Right lobe of liver (tissue), 6 donors: ENCODE data around the gene CCL4. TPM values are rescaled to one million over a fixed set of nuclear protein-coding genes. Genes with fewer than 3 reads are reported as not detected.

Experiments used
- ATAC-seq, 4 donors: fragments of 200-7000 bp; cut with Tn5 transposase; one replicate each; pipeline ENCODE4 v1.9.1; 2020; ENCODE audit warnings: mild to moderate bottlenecking in 4 of 4, moderate library complexity in 4 of 4
- DNase-seq, 3 donors: peaks; one replicate each; pipeline ENCODE4 v3.0.0-alpha.2; 2020
- H3K27ac ChIP-seq, 3 donors: fragments of 200-600 bp; one replicate each; pipeline ENCODE4 v1.8.0; 2022
- H3K27me3 ChIP-seq, 2 donors: fragments of 200-600 bp; one replicate each; pipeline ENCODE4 v1.8.0; 2022
- H3K36me3 ChIP-seq, 4 donors: fragments of 200-600 bp; sonication (generic) in 1 of 4; one replicate each; pipeline versions ENCODE4 v1.5.1 to v1.8.0; 2017 to 2022; ENCODE audit warnings: control low read depth in 1 of 4
- H3K4me1 ChIP-seq, 4 donors: fragments of 200-600 bp; sonication (generic) in 1 of 4; one replicate each; pipeline versions ENCODE4 v1.5.1 to v1.8.0; 2017 to 2022; ENCODE audit warnings: control low read depth in 1 of 4
- H3K4me3 ChIP-seq, 3 donors: fragments of 200-600 bp; one replicate each; pipeline ENCODE4 v1.8.0; 2022
- H3K9me3 ChIP-seq, 4 donors: fragments of 200-600 bp; sonication (generic) in 1 of 4; one replicate each; pipeline versions ENCODE4 v1.5.1 to v1.8.0; 2017 to 2022; ENCODE audit warnings: control low read depth in 1 of 4
- CTCF ChIP-seq, 4 donors: fragments of 200-600 bp in 3 of 4; fragments of 450-650 bp in 1 of 4; IDR thresholded peaks; one replicate each; pipeline versions ENCODE4 v1.5.1 to v1.8.0; 2016 to 2022; ENCODE audit warnings: antibody characterized with exemption in 4 of 4, mild to moderate bottlenecking in 2 of 4
- POLR2A ChIP-seq: fragments of 450-650 bp; IDR thresholded peaks from one replicate; pipeline ENCODE4 v1.6.1; 2017; ENCODE audit warnings: antibody characterized with exemption, mild to moderate bottlenecking
- WGBS: methylation state at CpG from one replicate; pipeline ENCODE4 v1.1.6; 2018; ENCODE audit warnings: low coverage, low lambda C conversion rate; ENCODE audit not compliant: insufficient coverage; ENCODE audit errors: missing lambda C conversion rate; 5-methylcytosine and 5-hydroxymethylcytosine counted together
- intact Hi-C, 2 donors: fragments of 100-400 bp; cut with DNase I; formaldehyde crosslinking; loops; one replicate each; pipeline versions ENCODE4 v1.11.2 to v1.14.1; 2022
- small RNA-seq, 2 experiments: library from RNA; depleted of rRNA; stranded (forward); fragments of <200 nt; gene quantifications; one replicate each; pipeline ENCODE3, GENCODE V24; 2016
- total RNA-seq, 6 experiments: library from RNA; depleted of rRNA in 2 of 6; stranded (reverse); fragments of >200 nt in 2 of 6; fragmentation: NEBNext Ultra II Directional in 3 of 6; extraction: Animal tissue kit (Norgen Biotek cat#: 25700) in 3 of 6; gene quantifications; one replicate each; pipeline versions ENCODE4 v1.1.0 to v1.2.4, GENCODE V29; 2016 to 2023
- donor health status: DM: no; HTN: yes; CAD: no.
- donor health status: DM: no; HTN: no; CAD: no.
- donor health status: DM: no; HTN: no; CAD: no.
- donor health status: DM: no; HTN: yes; CAD: no.
- donor health status: DM: no; HTN: yes; CAD: no.

CCL4 gene
- total RNA-seq, 6 experiments from 2014 or later, result 0.79 to 7.1 (median 2.4) TPM

DNA sequence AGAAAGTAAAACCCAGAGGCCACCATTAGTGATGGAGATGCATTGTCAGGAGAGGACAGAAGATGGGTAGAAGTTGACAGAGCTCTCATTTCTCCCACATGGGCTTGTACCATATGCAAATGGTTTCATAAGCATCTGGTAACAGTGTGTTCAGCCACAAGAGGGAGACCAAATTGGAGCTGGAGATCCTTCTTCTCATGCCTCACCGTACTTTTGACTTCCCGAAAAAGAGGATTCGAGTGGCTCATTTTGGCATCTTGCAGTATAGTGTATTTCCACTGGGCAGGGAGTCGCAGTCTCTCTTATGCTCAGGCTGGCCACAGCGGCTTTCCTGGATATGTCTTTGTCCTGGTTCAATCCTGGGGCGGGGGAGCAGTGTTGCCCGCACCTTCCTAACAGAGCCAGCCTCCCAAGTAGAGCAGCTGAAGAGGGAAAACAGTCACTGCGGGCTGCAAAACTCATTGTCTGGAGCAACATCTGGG, 49.1 kb downstream of the CCL4 start:
- TF ChIP-seq CTCF (IDR thresholded peaks at IDR 0.05) (peak in 2 of 4 donors; percentile 4 to 12), POLR2A (no peak)
- Histone ChIP-seq H3K27ac (no peak overlapping the region), H3K4me3 (no peak overlapping the region), H3K4me1 (no peaks in the 10 kb centered on the region), H3K9me3 (no peaks in the 10 kb centered on the region), H3K27me3 (no peaks in the 10 kb centered on the region), H3K36me3 (no peaks in the 10 kb centered on the region)
- intact Hi-C loops, result no loop called here
- no peak for DNase-seq
- WGBS, result 66% methylated on average over 2 of the region's 8 CpGs
- ATAC-seq, result no peak

DNA sequence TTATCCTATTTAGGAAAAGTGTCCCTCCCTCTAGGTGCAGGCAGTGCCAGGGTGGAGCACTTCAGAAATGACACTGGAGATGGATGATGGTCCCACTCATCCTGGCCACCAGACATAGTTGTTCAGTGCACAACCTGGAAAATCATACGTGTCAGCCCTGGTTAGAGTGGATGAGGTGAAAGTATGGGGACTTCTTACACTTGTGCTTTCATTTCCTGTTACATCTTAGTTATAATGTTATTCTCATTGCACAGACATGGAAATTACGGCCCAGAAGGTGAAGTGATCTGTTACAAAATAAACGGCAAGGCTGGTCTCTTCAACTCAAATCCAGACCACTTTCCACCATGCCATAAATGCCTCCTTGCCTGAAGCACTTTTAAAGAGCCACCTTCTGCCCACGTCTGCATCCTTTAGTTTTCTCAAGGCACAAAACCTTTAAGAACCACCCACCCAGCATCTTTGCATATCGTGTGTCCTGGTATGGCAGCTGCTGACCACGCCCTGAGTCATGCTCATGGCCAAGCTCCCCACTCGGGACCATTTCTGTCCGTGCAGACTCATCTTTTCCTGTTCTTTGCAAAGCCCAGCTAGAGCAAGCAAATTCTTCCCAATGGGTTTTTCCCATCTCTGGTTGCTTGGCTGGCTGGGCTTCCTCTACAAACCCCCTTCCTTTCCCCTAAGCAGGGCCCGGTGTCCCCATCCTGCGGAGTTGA, 50.4 kb downstream of the CCL4 start:
- Histone ChIP-seq H3K4me1 (no peaks in the 10 kb centered on the region), H3K27me3 (no peaks in the 10 kb centered on the region), H3K9me3 (no peaks in the 10 kb centered on the region), H3K36me3 (no peaks in the 10 kb centered on the region), H3K4me3 (no peak overlapping the region), H3K27ac (no peak overlapping the region)
- TF ChIP-seq POLR2A, result no peak
- TF ChIP-seq CTCF (IDR thresholded peaks at IDR 0.05), result no peak
- intact Hi-C loops, result no loop called here
- ATAC-seq (no peak), DNase-seq (no peak)
- WGBS, result 50% methylated on average over 8 of the region's 10 CpGs

Small RNA genes within 50 kb of the gene (small RNA-seq; reads per million reads assigned to genes)
- 0 reads per million in 2 experiments for gene RN7SL301P

Other genes starting within 250 kb of the CCL4 start
- gene HEATR9, start 234.9 kb upstream of the CCL4 start, total RNA-seq, result not detected
- 1 to 10 TPM in 5 of 6 experiments, under 1 TPM in 1; 0.53 to 3.4 (median 2.5) TPM for gene CCL5, start 223.5 kb upstream of the CCL4 start, total RNA-seq
- gene RDM1, start 173.1 kb upstream of the CCL4 start, total RNA-seq, result not detected
- gene LYZL6, start 160.1 kb upstream of the CCL4 start, total RNA-seq, result not detected
- gene CCL16, start 122.3 kb upstream of the CCL4 start, total RNA-seq, result 10 to 100 TPM; 26.5 to 52.6 (median 36.5) TPM
- 100 to 1,000 TPM in 1 of 6 experiments, 10 to 100 TPM in 4, 1 to 10 TPM in 1; 8.9 to 130 (median 30.7) TPM for gene CCL14, start 117.1 kb upstream of the CCL4 start, total RNA-seq
- 10 to 100 TPM; 11.0 to 19.2 (median 16.2) TPM for gene CCL15, start 102.3 kb upstream of the CCL4 start, total RNA-seq
- 10 to 100 TPM in 1 of 6 experiments, 1 to 10 TPM in 5; 1.1 to 12.7 (median 2.1) TPM for gene CCL23, start 85.9 kb upstream of the CCL4 start, total RNA-seq
- 1 to 10 TPM in 2 of 6 experiments, under 1 TPM in 3, not detected in 1; 0.29 to 2.0 (median 0.64) TPM for gene CCL18, start 39.6 kb upstream of the CCL4 start, total RNA-seq
- gene CCL3, start 13.7 kb upstream of the CCL4 start, total RNA-seq, result 10 to 100 TPM in 1 of 6 experiments, 1 to 10 TPM in 1, under 1 TPM in 3, not detected in 1; 0.43 to 18.2 (median 0.53) TPM
- 1 to 10 TPM in 4 of 6 experiments, not detected in 2; 2.4 to 6.5 (median 3.7) TPM for gene TBC1D3B, start 72.8 kb downstream of the CCL4 start, total RNA-seq
- gene CCL3L1, start 92.9 kb downstream of the CCL4 start, total RNA-seq, result 1 to 10 TPM in 1 of 6 experiments, under 1 TPM in 1, not detected in 4; 0.81 to 2.8 TPM
- 1 to 10 TPM in 2 of 6 experiments, under 1 TPM in 2, not detected in 2; 0.44 to 2.5 (median 1.5) TPM for gene CCL4L2, start 107.2 kb downstream of the CCL4 start, total RNA-seq
- gene TBC1D3I, start 160.7 kb downstream of the CCL4 start, total RNA-seq, result under 1 TPM in 3 of 6 experiments, not detected in 3; 0.19 to 0.53 (median 0.24) TPM
- not detected for gene TBC1D3G, start 220.1 kb downstream of the CCL4 start, total RNA-seq